ENCODE measurements around the gene NUBP2.

The NUBP2 gene

GRCh38 chr16:1759511-1759910 is 23.2 kb upstream of the NUBP2 start:
- no peak for DNase-seq (ENCODE audit: low read depth in 2 of 2)

DNA sequence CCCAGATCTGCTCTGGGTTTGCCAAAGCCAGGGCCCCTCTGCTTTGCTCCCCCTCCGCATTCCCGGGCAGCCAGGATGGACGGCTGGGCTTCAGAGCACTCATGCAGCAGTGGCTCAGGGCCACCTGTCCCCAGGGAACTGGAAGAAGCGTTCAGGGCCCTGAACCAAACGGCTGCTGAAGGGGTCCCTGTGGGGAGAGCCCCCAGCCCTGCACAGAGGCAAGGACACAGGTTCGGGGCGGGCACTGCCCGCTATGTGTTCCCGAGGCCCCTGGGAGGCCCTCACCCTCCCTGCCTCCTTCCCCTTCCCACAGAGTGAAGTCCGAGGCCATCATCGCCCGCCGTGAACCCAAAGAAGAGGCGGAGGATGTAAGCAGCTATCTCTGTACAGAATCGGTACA is 21.8 kb upstream of the NUBP2 start:
- no peak for DNase-seq (ENCODE audit: low read depth in 2 of 2)

GRCh38 chr16:1761751-1762150 is 21.0 kb upstream of the NUBP2 start:
- DNase-seq (ENCODE audit: low read depth in 2 of 2): no peak

DNA sequence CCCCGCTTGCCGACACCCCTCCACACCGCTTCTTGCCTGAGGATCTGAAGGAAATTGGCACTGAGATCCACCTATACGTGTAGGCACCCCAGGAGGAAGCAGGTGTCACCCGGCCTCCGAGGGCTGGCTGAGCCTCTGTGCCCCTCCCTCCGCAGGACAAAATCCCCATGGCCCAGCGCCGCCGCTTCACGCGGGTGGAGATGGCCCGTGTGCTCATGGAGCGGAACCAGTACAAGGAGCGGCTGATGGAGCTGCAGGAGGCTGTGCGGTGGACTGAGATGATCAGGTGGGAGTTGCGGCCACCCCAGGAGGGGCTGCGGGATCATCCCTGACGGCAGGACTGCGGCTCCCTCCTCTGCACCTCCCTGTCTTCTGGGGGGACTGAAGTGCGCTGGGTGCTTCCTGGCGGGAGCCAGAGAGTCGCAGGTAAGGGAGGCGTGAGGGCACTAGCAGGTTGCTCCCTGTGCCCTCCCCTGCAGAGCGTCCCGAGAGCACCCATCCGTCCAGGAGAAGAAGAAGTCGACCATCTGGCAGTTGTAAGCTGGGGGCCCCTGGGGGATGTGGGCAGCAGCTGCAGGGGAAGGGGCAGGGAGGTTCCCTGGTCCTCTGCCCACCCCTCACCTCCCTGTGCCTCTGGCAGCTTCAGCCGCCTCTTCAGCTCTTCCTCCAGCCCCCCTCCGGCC is 20.4 kb upstream of the NUBP2 start:
- DNase-seq (ENCODE audit: low read depth in 2 of 2): no peak

DNA sequence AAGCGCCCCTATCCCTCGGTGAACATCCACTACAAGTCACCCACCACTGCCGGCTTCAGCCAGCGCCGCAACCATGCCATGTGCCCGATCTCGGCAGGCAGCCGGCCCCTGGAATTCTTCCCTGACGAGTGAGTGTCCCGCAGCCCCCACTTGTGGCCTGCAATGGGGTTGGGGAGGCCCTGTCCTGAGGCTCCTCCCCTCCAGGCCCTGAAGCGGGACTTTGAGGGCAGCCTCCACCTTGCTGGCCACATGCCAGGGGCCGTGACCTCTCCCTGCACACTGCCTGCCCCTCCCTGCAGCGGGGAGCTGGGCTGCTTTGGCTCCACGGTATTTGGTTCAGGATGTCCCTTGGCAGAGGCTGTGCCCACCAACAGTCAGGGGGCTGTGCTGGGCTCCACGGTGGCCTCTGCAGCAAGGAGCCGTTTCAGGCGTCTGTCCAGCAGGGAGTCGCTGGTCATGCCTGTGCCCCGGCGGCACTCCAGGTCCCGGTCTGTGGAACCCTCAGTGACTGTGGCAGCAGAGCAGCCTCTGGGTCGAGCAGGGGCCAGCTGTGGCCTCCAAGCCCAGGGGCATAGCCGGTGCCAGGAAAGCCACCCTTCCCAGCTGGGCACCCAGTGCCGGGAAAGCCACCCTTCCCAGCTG is 19.8 kb upstream of the NUBP2 start:
- DNase-seq (ENCODE audit: low read depth in 2 of 2): no peak

DNA sequence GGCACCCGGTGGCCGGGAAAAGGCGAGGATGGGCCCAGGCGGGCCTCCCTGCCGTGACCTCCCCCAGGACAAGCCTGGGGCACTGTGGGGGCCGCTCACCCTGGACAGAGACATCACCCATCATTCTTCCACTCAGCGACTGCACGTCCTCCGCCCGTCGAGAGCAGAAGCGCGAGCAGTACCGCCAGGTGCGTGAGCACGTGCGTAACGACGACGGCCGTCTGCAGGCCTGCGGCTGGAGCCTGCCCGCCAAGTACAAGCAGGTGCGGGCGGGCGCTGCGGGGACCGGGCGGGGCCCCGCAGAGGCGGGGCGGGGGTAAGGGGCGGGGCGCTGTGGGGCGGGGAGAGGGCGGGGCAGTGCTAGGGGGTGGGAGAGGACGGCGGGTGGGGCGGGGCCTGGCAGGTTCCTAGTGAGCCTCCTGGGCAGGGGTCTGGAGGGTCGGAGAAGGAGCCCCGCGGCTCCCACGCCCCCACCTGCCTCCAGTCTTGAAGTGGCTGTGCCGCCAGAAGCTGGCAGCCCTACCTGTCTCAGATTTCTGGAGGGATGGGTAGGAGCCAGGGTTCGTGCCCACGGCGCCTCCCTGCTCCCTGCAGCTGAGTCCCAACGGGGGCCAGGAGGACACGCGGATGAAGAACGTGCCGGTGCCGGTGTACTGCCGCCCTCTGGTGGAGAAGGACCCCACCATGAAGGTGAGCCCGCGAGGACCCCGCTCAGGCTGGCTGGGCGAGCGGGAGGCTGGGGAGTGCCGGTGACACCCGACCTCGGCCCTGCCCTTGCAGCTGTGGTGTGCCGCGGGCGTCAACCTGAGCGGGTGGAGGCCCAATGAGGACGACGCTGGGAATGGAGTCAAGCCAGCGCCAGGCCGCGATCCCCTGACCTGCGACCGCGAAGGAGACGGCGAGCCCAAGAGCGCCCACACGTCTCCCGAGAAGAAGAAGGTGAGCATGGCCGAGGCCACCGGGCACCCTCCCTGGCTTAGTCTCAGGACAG is 18.9 kb upstream of the NUBP2 start:
- no peak for DNase-seq (ENCODE audit: low read depth in 2 of 2)

- no peak for DNase-seq (ENCODE audit: low read depth in 2 of 2)
Observed at GRCh38 chr16:1764971-1765370, 17.8 kb upstream of the NUBP2 start.

GRCh38 chr16:1765826-1766225 is 16.9 kb upstream of the NUBP2 start:
- DNase-seq (ENCODE audit: low read depth in 2 of 2): no peak

DNA sequence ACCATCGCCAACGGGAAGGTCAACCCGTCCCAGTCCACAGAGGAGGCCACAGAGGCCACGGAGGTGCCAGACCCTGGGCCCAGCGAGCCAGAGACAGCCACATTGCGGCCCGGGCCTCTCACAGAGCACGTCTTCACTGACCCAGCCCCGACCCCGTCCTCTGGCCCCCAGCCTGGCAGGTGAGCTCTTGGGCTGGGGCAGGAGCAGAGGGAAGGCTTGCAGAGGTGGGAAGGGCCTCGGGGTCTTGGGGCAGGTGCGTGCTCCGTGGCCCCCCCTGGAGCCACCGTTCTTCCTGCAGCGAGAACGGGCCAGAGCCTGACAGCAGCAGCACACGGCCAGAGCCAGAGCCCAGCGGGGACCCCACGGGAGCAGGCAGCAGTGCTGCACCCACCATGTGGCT is 16.5 kb upstream of the NUBP2 start:
- no peak for DNase-seq (ENCODE audit: low read depth in 2 of 2)

DNA sequence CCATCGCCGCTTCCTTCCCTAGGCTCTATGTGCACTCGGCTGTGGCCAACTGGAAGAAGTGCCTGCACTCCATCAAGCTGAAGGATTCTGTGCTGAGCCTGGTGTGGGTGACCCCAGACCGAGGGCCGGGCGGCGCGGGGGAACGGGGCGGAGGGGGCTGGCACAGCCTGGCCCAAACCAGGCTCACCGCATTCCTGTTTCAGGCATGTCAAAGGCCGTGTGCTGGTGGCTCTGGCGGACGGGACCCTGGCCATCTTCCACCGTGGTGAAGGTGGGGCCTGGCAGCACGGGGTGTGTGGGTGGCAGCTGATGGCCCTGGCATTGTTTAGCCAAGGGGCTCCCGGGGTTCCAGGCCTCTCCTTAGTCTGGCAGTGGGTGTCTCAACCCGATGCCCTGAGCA is 16.1 kb upstream of the NUBP2 start:
- DNase-seq (ENCODE audit: low read depth in 2 of 2): no peak

DNA sequence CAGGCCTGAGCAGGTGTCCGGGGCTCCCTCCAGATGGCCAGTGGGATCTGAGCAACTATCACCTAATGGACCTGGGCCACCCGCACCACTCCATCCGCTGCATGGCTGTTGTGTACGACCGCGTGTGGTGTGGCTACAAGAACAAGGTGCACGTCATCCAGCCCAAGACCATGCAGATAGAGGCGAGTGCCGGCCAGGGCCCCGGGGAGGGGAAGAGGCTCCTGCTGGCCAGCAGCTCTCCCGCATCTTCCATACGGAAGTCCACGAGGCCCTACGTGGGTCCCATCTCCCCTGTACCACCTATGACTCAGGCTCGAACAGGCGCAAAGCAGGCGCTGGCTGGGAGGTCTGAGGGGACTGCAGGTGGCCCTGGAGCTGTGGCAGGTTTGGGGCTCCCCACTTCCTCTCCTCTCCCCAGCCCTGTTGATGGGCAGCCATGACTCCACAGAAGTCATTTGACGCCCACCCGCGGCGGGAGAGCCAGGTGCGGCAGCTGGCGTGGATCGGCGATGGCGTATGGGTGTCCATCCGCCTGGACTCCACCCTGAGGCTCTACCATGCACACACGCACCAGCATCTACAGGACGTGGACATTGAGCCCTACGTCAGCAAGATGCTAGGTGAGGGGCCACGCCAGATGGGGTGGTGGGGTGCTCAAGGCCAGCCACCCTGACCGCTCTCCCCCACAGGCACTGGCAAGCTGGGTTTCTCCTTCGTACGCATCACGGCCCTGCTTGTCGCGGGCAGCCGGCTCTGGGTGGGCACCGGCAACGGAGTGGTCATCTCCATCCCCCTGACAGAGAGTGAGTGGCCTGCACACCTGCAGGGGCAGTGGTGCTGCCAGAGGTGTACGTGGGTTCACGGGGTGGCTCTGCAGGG is 15.4 kb upstream of the NUBP2 start:
- no peak for DNase-seq (ENCODE audit: low read depth in 2 of 2)

DNA sequence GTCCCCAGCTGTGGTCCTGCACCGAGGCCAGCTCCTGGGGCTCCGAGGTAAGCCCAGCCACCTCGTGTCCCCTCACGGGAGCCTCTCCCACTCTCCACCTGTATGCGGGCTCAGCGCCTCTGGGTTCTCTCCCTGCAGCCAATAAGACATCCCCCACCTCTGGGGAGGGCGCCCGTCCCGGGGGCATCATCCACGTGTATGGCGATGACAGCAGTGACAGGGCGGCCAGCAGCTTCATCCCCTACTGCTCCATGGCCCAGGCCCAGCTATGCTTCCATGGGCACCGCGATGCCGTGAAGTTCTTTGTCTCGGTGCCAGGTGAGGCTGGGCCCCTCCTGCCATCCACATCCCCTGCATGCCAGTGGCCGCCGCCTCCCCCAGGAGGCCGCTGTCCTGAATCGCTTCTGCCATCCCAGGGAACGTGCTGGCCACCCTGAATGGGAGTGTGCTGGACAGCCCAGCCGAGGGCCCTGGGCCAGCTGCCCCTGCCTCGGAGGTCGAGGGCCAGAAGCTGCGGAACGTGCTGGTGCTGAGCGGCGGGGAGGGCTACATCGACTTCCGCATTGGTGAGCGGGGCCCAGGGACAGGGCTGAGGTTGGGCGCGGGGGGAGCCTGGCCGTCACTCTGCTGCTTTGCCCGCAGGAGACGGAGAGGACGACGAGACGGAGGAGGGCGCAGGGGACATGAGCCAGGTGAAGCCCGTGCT is 14.5 kb upstream of the NUBP2 start:
- DNase-seq (ENCODE audit: low read depth in 2 of 2): no peak

DNA sequence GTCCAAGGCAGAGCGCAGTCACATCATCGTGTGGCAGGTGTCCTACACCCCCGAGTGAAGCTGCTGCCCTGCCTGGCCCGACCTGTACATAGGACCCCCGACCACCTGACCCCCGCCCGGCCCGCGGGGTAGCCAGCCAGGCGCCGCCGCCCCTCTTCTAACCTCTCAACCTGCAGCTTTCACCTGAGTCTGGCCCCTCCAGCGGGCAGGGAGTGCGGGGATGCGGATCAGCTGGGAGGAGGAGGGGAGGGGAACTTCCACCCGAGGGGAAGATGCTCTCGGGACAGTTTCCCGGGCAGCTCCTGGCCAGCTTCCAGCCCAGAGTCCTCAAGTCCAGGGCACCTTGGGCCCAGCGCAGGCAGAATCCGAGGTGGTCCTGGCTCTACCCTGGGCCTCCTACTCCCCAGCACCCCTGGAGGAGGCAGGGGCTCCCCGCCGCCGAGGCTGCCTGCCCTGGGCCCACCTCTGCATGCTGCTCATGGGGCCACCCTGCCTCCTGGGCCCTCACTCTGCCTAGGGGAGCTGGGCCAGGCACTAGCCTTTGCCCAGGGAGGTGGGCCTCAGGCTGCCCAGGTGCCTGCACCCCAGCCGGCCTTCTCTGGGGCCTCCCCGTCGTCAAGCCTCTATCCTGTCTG is 13.9 kb upstream of the NUBP2 start:
- no peak for DNase-seq (ENCODE audit: low read depth in 2 of 2)

DNA sequence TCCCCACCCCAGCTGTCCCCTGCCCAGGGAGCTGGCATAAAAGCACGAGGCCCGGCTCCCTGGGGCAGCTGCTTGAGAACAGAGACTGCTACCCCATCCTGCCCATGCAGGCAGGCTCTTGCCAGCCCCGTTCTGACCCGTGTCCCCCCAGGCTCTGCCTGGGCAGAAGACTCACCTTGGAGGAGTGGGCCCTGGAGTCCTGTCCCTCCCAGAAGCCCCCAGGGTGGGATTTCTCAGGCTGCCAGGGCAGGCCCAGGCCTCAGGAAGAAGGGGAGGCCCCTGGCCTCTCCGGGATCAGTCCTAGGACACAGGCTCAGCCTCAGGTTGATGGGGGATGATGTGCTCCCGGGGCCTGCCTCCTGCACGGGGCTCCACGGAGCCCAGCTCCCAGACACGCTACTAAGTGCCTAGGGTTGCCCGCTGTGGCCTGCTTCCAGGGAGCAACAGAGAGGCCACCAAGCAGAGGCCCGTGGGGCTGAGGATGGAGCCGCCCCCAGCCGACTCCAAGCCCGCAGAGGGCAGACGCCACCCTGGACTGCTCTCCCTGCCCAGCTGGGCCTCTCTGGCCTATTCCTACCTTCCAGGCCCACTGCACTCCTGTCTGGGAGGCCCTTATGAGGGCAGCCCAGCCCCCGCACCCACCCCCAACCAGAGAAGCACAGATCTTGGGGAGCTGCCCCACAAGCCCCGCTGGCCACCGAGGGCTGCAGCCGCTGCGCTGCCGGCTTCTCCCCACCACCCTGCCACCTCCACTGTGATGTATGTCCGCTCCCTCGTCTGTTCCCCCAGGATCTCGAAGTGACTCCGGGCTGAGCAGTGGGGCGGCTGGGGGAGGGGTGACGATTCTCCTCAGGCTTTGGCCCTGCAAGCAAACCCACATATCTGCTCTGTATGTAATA is 13.1 kb upstream of the NUBP2 start:
- no peak for DNase-seq (ENCODE audit: low read depth in 2 of 2)

DNA sequence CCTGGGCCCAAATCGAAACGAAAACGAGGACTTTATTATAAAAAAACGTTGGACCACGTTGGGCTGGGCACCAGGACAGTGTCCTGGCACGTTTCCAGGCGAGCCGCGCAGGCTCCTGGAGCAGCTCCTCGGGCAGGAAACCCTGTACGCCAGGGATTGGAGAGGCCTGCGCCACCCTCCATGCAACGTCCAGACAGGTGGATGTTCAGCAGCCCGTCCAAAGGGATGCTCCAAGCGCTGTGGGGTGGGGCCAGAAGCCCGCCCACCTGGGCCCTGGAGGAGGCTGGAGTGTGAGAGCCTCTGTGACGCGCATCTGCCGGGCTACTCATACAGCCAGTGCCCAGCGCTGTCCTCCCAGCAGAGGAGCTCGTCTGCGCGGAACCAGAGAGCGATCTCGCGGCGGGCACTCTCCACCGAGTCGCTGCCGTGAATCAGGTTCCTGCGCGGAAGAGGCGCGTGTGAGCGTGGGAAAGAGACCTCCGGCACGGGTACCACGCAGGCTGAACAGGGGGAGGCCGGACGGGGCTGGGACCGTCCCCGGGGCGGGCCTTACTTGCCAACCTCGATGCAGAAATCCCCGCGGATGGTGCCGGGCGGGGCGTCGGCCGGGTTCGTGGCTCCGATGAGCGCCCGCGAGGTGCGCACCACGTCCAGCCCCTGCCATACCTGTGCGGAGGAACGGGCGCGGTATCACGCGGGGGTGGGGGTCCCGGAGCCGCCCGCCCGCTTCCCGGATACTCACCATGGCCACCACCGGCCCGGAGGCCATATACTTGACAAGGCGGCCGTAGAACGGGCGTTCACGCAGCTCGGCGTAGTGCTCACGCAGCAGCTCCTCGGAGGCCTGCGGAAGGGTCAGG is 12.2 kb upstream of the NUBP2 start:
- peak in 1 of 2 donors; percentile 52 for DNase-seq (ENCODE audit: low read depth in 2 of 2)

- DNase-seq (ENCODE audit: low read depth in 2 of 2): peak; percentile 41 to 67
Observed at GRCh38 chr16:1771188-1771863, 11.4 kb upstream of the NUBP2 start, which contains the start of gene NME3. NME3 (minus strand) TSS chr16:1771543; CDS start chr16:1771534, 9 bp downstream.

GRCh38 chr16:1771864-1772361 is 10.8 kb upstream of the NUBP2 start:
- DNase-seq (ENCODE audit: low read depth in 2 of 2): no peak
